HG03064 (cell line): ENCODE results near the gene CARNS1.

ENCODE experiments used
- ATAC-seq: cut with Tn5 transposase; IDR thresholded peaks from one replicate; pipeline ENCODE4 v1.9.1; 2021; ENCODE audit warnings: low read depth; ENCODE audit not compliant: unreplicated experiment

CARNS1 gene

DNA sequence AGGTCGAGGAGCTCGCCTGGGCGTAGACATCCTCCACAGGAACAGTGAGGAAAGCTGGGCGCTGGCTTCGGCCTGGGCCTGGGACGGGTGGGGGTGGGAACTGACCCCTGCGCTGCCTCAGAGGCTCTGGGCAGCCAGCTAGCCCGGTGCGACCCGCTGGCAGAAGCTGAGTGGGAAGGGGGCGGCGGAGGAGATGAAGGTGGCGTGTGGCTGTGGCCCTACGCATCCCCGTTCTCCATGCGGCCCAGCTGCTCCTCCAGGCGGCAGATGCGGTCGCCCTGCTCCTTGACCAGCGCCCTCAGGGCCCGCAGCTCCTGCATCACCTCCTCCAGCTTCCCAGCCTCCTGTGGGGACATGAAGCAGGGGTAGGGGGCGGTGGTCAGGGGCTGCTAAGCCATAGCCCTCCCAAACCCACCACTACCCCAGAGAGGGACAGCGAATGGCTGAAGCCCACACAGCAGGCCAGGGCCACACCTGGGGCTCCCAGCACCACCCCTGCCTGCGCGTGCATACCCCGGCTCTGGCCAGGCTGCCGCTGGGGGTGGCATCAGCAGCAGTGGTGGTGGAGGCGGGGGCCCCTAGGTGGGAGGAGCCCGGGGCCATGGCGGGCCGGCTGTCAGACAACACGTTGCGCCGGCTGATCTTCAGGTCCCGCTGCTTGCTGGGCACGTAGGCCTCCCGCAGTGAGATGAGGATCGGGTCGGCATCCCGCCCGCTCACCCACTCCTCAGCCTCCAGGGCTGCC is 22.9 kb downstream of the CARNS1 start:
- ATAC-seq: no peak

- no peak for ATAC-seq
Measured at GRCh38 chr11:67439321-67440228, 24.1 kb downstream of the CARNS1 start.

- ATAC-seq: no peak
Measured at GRCh38 chr11:67440229-67441097, 25.0 kb downstream of the CARNS1 start.

- no peak for ATAC-seq
Measured at GRCh38 chr11:67441098-67441563, 25.7 kb downstream of the CARNS1 start.

DNA sequence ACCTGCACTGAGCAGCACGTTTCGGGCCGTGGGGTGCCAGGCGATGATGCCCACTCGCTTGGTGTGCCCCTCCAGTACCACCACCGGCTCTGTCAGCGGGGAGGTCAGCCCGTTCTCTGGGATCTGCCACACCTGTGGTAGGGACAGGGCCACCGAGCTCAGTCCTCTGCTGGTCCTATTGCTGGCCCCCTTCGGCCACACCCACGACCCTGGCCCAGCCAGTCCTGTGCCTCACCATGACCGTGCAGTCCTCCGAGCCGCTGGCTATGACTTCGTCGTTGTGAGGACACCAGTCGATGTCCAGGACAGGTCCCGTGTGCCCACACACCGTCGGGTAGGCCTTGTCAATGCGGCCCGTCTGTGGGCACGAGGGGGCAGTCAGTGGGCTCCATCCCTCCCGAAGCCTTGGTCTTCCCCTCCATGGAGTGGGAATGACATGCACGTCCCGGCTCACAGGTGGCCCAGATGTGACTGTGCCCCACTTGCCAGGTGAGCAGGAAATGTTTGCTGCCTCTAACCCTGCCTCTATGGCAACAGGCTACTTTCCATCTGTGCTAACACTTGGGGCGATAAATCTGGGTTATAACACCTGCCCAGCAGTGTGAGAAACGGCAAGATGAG is 26.4 kb downstream of the CARNS1 start:
- no peak for ATAC-seq

GRCh38 chr11:67442504-67443404 is 27.3 kb downstream of the CARNS1 start:
- ATAC-seq: no peak

GRCh38 chr11:67445515-67445914 is 30.0 kb downstream of the CARNS1 start:
- no peak for ATAC-seq

DNA sequence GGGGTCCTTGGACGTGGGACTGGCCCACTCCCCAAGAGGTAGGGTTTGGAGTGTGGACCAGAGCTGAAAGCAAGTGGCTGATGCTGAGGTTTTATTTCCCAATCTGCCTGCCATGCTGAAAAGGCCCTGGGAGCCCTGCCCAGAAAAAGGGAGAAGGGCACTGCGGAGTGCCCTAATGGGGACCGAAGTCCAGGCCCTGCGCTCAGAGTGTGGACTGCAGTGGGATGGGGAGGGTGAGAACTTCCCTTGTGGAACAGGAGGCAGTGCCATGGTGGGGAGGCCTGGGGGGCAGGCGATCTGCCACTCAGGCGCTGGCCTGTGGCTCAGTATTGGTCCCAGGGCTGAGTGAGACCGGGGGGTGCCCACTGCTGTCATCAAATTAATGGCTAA is 32.7 kb downstream of the CARNS1 start:
- ATAC-seq: no peak

DNA sequence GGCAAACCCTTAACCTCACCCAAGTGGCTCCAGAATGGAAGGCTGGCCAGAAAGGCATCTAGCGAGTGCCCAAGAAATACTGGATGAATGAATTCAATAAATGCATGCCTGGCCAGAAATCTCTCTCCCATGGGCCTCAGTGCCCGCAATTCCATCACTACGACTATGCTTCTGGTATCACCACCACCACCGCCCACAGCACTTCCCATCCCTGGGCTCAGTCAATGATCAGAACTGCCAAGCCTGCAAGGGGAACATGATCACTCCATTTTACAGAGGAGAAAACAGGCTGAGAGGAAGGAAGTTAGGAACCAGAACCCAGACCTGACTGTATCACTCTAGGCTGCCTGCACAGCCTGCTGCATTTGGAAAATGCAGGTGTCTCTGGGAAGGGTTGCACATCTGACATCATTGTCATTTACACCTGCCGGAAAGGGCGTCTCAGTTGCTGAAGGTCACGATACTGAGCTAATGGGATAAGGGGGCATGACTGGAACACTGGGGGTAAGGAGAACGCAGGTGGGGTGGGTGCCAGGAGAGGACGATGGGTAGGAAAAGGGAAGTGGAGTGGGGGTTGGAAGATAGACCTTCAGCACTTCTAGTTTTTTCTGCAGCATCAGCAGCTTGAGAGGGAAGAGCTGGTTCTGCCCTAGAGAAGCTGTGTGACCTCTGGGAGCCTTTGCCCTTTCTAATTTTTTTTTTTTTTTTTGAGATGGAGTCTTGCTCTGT is 33.8 kb downstream of the CARNS1 start:
- no peak for ATAC-seq

DNA sequence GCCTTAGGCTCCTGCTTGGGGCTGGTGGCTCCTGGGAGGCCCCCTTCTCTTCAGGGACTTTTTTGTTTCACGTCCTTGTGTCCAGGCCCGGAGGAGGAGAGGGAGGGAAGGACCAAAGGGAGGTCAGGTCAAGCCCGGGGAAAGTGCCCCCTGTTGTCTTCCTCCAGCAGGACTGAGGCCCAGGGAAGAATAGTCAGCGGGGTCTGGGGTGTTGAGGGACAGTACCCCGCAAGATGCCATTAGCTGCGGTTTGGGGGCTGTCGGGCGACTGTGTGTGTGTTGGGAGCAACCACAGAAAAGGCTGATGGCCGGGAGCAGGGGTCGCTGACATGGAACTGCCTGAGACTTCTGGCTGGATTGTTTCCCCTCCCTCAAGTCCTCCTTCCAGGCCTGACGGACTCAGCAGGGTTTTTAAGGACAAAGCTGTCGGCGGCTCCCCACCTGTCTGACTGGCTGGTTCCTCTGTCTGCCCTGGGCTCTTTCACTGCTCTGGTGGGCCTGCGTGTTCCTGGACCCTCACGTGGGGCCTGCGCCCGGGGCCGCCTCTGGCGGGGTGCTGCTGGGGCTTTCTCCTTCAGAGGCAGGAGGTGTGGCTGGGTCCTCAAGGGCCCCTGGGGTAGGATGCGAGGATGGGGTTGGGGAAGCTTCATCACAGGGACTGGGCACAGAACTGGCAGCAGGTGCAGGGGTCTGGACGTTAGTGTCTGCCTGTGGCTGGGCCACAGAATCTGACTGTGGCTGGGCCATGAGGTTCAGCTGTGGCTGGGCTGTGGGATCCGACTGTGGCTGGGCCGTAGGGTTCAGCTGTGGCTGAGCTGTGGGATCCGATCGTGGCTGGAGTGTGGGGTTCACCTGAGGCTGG is 35.5 kb downstream of the CARNS1 start:
- ATAC-seq: no peak

GRCh38 chr11:67451658-67451976 is 36.1 kb downstream of the CARNS1 start:
- ATAC-seq: no peak

DNA sequence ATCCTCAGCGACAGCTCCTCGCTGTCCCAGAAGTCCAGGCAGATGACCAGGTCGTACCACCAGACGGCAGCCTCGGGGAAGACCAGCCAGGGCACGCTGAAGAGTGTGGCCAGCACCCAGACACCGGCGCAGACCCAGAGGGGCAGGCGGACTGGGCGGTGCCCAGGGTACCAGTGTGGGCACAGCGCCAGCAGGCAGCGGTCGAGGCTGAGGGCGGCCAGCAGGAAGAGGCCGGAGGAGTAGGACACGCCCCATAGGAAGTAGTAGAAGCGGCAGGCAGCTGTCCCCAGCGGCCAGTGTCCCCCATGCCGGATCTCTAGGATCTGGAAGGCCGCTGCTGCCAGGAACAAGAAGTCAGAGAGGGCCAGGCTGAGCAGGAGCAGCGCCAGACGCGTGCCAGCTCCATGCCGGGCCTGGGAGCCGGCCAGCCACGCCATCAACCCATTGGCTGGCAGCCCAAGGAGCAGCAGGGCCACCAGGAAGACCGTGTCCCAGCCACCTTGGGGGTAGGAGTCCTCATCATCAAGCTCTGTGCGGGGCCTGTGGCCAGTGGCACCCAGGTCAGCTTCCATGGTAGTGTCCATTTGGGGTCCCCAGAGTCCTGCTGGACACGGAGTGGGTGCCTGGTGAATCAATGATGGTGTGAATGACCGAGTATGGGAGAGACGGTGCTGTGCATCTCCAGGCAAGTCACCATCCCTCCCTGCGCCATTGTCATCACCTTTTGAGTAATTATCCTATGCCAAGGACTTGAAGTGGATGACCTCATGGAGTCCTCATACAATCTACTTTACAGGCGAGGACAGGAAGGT is 36.9 kb downstream of the CARNS1 start, which contains the start of gene GPR152:
TSS of gene GPR152 (minus strand) at position 589 of the 812 bp plus-strand sequence. CDS start at position 584, 5 bp downstream.
- ATAC-seq: no peak

- ATAC-seq: no peak
Measured at GRCh38 chr11:67453816-67454732, 38.6 kb downstream of the CARNS1 start.

DNA sequence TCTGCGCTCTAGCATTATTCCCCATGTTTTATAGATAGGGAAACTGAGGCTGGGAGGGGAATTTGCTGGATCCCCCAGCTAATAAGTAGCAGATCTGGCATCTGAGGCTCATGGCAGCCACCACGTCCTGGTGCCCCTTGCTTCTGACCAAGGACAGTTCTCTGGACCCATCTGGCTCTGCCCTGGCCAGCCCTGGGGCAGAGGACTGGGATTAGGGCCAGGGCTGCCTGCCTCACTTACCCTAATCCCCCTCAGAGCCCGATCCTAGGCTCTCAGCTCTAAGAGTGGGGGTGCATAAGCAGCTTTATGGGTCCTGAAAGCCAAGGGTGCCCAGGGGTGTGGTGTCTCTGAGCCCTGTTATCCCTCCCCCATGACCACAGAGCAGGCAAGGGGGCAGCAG is 39.6 kb downstream of the CARNS1 start, which contains the start of gene CABP4:
TSS of gene CABP4 (plus strand) at position 301 of the 400 bp plus-strand sequence. CDS start at position 371, 70 bp downstream.
- no peak for ATAC-seq

DNA sequence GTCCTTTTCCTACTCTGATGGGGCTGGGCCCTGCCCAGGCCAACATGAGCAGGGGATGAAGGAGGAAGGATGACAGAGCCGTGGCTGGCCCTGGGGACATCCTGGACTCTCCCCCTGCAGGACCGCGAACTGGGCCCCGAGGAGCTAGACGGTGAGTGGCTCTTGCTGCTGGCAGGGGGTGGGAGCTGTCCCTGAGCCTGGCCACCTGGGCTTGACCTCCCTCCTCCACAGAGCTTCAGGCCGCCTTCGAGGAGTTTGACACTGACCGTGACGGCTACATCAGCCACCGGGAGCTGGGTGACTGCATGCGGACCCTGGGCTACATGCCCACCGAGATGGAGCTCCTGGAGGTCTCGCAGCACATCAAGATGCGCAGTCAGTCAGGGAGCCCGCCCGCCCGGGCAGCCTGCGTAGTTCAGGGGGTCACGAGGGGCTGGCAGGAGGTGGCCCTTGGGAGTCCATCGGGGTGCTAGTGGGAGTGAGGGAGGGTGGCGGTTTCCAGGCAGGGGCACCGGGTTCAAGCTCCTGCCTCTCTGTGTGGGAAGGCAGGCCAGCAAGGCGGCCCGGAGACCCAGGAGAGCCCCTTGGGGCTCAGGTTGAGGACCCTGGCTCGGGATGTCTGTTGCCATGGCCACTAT is 40.7 kb downstream of the CARNS1 start:
- no peak for ATAC-seq
